Activated T-helper 1 cell treated with Interleukin-2 at 50 U/mL for 16 hours (primary cell): ENCODE measurements around the gene DCDC1.
"Not testable (repeated sequence)": the region's sequence is repeated elsewhere in the genome, so short reads cannot be mapped to it uniquely, and the experiment has no call there.

ENCODE experiments used
- DNase-seq: peaks from one replicate; pipeline ENCODE4 v3.0.0-alpha.2; 2020; ENCODE audit warnings: low read depth

The DCDC1 gene

DNA sequence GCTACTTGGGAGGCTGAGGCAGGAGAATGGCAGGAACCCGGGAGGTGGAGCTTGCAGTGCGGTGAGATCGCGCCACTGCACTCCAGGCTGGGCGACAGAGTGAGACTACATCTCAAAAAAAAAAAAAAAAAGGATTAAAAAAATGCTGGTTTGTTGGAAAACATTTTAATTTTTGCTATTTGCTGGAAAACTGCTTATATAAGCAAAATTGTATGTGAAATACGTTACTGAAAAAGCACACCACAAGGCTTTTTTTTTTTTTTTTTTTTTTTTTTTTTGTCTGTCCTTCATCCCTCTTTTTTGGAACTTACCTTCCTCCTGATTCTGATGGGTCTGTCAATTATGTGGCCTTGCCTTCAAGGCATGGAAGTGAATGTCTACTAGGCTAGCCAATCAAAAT, 40.8 kb downstream of the DCDC1 start:
- no peak for DNase-seq

DNA sequence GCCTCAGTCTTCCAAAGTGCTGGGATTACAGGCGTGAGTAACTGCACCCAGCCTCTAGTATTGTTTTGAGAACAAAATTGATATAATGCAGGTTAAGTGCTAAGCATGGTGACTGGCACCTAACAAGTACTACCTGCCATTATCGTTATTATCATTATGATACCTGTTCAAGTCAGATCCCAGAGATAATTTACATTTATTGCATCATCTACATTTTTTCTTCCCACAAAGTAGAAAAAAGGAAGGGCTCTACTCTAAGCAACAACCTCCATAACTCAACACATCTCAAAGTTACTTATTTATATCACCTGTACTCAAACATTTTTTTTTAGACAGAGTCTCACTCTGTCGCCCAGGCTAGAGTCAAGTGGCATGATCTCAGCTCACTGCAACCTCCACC, 42.1 kb downstream of the DCDC1 start:
- DNase-seq = no peak

DNA sequence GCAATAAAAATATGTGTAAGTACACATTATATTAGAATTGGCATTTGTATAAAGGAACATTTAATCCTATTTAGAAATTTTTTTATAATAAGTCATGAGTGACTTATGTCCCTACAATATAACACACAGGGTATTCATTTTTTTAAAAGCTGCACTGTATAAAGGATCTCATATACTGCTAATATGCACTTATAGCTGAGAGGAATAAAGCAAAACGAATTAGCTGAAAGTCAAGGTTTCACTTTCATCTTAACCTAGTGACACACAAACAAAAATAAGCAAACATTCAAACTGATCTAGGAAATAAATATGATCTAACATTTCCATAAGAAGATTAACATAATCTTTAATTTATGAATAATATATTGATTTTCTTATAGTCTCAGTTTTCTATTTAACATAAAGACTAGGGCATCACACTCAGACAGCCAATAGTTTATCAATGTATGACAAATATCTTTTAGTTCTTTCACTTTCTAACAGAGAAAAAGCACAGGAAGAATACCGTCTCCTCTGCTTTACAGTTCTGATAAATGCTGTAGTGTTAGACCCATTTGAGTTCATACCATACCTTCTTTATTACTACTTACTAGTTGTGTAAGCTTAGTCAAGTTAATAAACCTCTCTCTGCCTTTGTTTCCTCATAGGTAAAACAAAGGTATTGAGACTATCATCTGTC, 42.9 kb downstream of the DCDC1 start:
- no peak for DNase-seq

- DNase-seq = no peak
Measured at GRCh38 chr11:31325160-31325559, 44.4 kb downstream of the DCDC1 start.

- no peak for DNase-seq
Measured at GRCh38 chr11:31323145-31323544, 46.4 kb downstream of the DCDC1 start.

DNA sequence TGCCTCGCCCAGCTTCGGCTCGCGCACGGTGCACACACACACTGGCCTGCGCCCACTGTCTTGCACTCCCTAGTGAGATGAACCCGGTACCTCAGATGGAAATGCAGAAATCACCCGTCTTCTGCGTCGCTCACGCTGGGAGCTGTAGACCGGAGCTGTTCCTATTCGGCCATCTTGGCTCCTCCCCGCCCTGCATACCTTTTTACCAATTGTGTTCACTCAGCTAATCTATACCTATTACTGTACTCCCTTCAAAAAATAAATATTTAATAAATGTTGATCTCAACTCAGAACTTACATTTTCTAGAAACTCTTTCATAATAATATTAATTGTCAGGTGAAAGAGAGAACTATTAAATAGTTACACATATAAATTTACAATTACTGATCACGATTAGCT, 48.0 kb downstream of the DCDC1 start:
- DNase-seq = not testable (repeated sequence)

DNA sequence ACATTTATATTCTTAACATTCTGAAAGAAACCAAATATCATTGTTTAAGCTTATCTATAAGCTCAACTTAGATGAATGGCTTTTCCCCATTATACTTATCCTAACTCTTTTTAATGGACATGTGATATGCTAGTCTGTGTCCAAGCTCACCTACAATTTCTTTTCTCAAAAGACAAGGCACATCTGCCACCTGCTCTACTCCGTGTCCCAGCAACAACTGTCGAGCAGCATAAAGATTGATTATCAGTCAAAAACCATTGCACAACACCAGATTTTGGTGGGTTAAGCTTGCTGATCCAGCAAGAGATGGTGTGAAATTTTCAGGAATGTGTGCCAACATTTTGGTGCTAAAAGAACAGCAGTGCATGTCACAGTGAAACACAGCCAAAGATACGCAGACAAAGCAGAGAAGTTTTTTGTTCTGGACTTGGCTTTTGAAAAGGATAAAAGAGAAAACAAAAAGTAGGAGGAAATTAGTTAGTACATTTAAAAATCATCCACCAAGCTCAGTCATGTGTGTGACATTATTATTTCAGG, 65.8 kb downstream of the DCDC1 start:
- no peak for DNase-seq

DNA sequence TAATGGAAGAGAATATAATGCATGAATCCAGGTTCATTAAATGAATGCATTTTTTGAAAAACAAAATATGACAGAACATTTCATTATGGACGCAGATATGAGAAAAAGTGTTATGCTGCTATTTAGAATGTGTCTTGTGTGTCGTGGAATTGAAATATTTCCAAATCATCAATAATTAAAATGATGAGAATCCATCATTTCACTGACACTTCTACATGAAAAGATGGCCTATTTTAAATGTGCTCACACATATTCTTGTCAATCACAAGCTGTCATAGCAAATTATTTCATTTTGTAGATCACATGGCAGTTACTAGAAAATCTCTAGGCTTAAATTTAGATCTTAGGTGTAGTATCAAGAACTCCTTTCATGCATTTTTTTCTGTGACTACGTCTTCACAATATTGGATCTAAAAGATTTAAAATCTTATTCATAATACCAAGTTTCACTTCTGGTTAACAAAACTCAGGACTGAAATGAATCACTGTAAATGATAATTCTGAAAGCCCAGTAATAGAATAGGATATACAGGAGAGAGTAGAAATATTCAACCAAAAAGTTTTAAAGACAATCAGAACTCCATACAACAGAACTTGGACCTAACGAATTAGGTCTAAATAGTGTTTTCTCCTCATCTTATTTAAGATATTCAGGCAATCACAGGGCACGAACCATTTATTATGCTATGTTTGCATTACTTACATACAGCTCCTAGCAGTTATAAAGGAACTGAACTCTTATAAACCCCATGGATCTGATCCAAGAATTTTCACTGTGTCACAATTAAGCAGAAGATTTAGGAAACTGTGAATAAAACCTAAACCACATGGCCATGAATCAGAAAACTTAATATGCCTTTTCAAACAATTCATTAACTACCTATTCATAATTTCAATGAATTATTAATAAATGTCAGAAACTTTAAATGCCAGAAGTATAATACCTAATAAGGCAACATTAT, 67.7 kb downstream of the DCDC1 start:
- DNase-seq = no peak

DNA sequence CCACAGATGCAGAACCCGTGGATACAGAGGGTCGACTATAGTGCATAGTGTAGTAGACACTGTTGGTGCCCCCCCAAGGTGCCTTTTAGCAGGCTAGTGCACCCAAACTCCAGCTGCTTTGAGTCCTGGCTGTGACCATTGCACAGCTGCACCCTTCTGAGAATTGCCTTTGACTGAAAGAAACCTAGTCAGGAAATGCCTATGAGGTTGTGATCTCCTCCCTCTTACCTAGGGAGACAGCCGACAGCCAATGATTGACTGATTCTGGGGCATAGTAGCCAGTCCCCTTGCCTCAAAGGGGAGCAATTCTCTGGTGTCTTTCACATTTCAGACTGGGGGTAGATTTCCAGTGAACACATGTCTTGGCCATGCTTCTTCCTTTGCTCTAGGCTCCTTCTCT, 74.2 kb downstream of the DCDC1 start:
- DNase-seq = no peak

DNA sequence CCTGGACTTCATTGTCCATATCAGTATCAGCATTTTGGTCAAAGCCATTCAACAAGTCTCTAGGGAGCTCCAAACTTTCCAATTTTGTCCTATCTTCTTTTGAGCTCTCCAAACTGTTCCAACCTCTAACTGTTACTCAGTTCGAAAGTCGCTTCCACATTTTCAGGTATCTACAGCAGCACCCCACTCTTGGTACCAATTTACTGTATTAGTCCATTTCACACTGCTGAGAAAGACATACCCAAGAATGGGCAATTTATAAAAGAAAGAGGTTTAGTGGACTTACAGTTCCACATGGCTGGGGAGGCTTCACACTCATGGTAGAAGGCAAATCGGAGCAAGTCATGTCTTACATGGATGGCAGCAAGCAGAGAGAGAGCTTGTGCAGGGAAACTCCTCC, 96.0 kb downstream of the DCDC1 start:
- DNase-seq = not testable (repeated sequence)

DNA sequence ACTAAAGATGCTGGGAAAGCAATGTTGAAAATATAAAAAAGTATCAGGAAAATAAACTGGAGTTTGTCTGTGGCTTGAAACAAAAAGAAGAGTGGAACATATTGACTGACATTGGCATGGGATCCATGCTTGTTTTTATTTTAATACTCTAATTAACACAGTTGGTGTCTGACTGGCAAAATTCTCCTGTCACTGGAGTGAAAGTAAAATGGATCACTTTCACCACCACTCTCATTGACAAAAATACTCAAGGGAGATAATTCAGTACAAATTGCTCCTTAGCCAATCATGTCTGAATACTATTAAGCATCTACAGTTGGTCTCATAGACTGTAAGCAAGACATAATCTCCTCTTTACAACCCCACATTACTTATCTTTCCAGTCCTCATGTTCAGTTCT, 101.8 kb downstream of the DCDC1 start:
- DNase-seq = no peak

DNA sequence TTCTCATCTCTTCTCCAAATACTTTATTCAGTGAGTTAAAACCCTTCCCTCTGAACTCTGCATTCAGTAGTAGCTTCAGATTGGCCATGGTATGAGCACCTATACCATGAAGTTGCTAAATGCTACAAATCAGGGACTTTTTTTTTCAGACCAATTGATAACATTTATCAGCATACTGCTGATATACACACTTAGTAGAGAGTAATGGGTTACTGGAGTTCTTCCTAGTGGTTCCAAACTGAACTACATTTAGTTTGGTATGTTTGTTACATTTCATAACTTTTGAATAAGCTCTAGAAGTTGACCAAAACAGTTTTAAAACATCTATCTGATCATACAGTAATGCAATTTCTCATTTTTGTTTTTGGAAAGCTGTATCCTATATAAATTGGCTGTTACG, 104.7 kb downstream of the DCDC1 start:
- DNase-seq = no peak

DNA sequence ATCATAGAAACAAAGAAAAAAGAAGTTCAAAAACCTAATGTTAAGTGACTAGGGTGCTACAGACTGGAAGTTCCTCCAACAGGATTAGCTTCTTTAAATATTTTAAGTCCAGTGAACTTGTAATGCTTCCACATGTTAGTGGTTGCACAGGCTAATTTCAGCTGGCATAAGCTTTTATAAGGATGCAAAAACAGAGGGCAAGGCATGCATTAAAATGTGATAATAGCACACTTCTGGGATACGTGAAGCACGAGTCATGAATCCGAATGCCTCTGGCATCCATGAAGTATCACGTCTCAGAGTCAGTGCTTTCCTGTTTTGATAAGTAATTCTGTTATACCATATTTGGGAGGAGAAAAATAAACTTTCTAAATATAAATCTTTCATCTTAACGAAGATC, 106.8 kb downstream of the DCDC1 start:
- no peak for DNase-seq

DNA sequence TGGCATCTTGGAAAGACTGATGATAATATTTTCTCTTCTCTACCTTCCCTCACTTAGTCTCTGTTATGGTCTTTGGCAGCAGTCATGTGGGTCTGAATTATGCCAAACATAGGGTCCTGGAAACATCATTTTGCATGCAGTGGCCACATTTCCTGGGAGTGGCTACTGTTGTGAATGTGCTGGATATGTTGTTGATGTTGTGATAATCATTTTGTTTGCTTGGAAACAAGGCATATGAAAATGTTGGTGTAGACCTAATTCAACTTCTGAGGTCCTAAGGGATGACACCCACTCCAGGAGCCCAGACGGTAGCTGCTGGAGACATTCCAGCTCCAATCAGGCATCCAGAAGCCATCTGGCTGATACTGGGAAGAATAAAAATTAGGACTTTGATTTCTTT, 109.7 kb downstream of the DCDC1 start:
- no peak for DNase-seq

DNA sequence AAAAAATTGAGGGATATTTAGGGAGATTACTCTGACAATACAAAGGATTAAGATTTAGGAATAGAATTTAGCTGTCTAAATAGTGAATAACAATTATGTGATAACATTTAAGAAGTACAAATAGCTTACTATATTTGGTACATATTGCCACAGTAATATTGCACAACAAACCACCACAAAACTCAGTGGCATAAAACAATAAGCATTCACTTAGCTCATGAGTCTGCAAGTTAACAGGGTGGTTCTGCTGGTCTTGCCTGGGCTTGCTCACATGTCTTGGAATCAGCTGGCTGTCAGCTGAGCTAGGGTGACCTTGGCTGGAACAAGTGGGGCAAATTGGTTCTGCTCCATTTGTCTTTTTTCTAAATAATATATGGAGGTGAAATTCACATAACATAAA, 115.1 kb downstream of the DCDC1 start:
- DNase-seq = no peak

GRCh38 chr11:31248768-31249167, 120.8 kb downstream of the DCDC1 start:
- no peak for DNase-seq

- no peak for DNase-seq
Measured at GRCh38 chr11:31247321-31247720, 122.2 kb downstream of the DCDC1 start.

- DNase-seq = no peak
Measured at GRCh38 chr11:31246451-31247165, 122.9 kb downstream of the DCDC1 start.

- DNase-seq = no peak
Measured at GRCh38 chr11:31243706-31244105, 125.8 kb downstream of the DCDC1 start.

GRCh38 chr11:31240340-31240904, 129.1 kb downstream of the DCDC1 start:
- DNase-seq = no peak

DNA sequence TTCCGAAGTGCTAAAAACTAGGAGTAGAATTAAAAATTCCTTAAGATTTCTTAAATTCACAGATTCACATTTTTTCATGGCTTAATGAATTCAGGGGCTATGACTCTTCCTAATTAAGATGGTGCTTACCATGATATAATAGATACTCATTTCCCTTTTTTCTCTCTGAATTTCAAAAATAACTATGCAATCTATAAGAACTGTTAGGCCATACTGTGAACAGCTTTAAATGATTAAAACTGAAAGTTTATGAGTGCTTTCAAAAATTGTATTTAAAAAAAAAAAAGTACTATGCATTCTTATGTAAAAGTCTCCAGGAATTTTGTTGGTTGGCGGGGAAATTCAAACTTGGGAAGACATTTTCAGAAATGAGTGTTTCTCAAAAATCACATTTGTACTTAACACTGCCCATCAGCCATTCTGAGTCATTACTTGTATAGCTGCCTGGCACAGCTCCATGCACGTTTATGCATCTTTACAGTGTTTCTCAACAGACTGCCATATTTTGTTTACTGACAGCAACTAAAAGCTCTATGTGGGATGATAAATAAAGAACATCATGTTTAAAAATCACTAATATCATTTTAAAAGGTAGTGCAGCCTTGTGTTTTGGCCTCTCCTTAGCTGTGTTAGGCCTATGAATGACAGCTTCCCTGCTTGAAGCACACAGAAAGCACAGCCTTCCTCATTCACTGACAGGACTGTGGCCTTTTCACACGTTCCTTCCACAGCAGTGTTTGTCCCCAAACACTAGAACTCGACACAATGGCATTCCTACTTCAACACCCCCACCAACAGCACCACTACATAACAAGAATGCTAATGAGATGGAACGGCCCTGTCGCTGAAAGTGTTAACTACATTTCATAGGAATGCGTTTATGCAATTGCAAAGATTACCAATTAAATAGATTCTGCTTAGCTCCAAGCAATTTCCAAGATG, 131.4 kb downstream of the DCDC1 start:
- no peak for DNase-seq
